GM18861 (cell line): ENCODE measurements around the gene INTS3.

ENCODE experiments used
- ATAC-seq: cut with Tn5 transposase; IDR thresholded peaks from one replicate; pipeline ENCODE4 v1.9.1; 2021; ENCODE audit not compliant: unreplicated experiment

INTS3 gene

DNA sequence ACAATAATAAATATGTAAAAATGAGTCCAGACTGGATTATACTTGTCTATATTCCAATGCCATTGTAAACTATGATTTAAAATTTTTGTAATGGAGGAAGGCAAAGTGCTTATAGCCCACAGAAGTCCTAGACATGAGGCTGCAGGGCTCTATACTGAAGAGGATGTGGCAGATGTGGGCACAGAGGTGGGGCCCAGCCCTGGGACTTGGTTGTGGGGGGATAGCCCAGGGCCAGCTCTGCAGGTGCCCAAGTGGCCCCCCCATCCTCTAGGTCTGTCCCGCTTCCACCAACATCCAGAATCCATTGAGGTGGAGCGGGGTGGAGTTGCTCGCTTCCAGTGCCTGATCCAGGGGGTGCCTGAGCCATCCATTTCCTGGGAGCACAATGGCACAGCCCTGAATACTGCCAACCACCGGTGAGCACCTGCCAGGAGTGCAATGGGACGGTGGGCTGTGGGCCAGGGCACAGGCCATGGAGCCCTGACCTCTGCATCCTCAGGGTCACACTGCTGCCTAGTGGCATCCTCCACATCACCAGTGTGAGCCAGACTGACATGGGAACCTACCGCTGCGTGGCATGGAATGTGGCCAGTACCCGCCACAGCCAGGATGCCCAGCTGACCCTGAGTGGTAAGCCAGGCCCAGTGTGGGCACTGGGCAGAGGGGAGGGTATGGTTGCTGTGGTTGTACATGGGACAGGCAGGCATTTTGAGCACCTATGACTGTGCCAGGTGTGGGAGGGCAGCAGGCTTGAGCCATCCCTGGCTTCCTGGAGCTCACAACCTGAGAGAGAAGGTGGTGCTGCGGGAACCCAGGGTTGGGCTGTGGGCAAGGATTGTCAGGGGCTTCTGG is 68.3 kb downstream of the INTS3 start:
- no peak for ATAC-seq

DNA sequence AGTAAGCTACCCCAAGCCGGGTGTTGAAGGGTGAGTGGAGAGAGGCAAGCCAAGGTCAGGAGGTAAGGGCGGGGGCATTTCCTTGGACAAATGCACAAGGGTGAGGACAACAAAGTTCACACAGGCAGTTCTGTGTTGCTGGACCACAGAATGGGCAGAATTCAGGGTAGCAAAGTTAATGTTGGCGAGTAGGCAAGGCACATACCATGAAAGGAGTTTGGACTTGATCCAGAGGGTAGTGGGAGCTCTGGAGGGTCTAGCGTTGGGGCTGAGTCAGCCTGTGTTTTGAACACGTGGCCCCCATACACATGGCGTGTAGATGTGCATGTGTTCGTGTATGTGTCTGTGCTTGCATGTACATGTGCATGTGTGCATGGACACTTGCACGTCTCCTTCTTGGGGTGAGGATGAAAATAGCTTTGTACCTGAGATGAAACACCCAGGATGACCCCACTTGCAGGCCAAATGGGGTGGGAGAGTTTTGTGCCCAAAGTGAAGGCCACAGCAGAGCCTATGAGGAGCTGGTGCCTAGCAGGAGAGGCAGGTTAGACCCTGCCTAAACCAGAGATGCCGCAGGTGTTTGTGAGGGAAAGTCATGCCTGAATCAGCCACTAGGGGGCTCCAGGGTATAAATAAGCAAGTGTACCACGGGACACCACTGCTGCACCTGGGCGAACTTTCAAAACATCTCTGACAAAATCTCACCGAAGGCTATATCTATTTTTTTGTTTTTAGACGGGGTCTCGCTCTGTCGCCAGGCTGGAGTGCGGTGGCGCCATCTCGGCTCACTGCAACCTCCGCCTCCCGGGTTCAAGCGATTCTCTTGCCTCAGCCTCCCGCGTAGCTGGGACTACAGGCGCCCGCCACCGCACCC is 69.2 kb downstream of the INTS3 start:
- no peak for ATAC-seq

DNA sequence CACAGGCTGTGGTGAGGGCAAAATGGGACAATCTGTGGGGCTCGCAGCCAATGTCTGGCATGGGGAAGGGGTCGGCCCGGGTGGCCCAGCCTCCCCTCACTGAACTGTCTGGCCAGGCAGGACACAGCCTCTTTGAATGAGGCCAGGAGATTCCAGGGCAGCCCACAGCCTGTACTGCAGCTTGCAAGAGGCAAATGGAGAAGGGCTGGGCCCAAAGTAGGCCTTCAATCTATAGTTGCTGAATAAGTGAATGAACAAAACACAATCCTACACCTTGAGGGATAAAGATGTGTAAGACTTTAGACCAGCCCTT is 70.6 kb downstream of the INTS3 start:
- ATAC-seq: no peak

DNA sequence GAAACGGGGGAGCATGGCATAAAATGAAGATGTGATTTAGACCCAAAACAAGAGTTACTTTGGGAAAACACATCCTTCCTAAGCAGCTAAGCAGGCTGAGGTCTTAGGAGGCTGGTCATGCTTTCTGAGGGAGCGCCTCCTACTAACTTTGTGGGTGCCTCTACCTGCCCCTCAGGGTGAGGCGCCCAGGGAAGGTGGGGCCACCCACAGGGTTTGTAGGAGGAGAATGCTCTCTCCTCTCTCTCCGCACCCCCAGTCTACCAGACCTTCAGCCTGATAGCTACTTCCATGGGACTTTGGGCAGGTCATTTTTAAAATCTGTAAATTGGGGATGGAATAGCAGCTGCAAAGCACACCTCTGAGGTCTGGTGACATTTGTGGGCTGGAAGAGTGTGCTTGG is 71.2 kb downstream of the INTS3 start:
- no peak for ATAC-seq

DNA sequence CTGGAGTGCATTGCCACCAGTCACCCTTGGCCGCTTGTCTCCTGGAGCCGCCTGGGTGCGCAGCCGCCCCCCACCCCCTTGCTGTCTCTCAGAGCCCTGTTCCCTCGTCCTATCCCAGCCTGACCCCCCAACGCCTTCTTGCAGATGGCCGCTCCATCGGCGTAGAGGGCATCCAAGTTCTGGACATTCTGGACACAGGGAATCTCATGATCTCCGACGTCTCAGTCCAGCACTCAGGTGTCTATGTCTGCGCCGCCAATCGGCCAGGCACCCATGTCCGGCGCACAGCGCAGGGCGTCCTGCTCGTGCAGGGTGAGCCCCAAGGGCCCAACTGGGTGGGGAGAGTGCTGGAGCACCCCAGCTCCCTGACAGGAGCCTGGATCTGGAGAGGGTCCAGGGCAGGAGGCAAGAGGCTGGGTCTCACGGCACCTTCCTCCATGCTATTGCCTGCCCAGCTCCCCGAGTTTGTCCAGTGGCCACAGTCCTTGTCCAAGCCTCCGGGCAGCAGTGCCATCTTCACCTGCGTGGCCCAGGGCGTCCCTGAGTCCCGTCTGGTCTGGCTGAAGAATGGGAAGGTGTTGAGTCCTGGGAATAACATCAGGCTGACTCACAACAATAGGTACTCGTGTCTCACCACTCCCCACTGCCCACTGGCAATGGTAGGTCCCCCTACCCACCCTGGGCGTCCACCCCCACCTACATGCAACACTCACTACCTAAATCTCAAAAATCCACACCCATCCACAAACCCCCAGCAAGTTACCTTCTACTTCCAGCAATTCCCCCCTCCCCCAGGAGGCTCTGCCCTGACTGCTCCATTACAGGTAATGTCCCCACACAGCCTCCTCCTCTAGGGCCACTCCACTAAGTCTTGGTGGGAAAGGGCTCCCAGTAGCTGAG is 72.0 kb downstream of the INTS3 start:
- no peak for ATAC-seq

DNA sequence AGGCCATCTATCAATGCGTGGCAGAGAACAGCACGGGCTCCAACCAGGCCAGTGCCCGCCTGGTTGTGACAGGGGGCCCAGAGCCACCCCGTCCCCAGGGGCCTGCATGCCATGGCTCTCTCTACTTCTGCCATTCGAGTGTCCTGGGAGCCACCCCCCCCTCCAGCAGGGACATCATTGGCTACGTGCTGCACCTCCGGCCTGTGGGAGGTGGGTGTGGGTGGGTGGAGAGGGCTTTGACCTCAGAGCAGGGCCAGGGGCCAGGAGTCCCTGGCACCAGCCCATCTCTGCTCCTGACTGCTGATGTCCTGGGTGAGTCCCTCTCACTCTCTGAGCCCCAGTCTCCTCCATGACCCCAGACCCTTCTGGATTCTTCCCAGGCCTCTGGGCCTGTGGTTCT is 72.7 kb downstream of the INTS3 start:
- ATAC-seq: no peak

DNA sequence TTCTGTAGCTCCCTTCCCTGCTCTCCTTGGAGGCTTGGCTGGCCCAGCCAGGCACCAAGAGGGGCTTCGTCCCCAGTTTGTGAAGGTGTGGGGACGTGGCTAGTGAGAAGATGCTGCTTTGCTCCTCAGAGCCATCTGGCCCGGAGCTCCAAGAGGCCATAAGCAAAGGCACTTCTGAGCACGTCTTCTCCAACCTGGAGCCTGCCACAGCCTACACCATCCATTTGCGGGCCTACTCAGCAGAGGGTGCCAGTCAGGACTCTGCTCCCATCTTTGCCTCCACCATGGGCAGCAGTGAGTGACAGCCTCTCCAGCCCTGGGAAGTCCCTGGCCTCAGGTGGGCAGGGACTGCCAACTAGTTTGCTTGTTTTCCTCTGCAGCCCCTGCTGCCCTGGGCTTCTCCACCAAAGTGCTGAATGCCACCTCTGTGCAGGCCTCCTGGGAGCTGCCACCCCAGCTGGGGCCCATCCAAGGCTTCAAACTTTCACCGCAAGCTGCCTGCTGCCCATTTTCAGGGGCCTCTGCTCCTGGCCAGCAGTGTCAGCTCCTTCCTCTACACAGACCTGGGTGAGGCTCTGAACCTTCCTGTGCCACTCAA is 73.3 kb downstream of the INTS3 start:
- no peak for ATAC-seq

DNA sequence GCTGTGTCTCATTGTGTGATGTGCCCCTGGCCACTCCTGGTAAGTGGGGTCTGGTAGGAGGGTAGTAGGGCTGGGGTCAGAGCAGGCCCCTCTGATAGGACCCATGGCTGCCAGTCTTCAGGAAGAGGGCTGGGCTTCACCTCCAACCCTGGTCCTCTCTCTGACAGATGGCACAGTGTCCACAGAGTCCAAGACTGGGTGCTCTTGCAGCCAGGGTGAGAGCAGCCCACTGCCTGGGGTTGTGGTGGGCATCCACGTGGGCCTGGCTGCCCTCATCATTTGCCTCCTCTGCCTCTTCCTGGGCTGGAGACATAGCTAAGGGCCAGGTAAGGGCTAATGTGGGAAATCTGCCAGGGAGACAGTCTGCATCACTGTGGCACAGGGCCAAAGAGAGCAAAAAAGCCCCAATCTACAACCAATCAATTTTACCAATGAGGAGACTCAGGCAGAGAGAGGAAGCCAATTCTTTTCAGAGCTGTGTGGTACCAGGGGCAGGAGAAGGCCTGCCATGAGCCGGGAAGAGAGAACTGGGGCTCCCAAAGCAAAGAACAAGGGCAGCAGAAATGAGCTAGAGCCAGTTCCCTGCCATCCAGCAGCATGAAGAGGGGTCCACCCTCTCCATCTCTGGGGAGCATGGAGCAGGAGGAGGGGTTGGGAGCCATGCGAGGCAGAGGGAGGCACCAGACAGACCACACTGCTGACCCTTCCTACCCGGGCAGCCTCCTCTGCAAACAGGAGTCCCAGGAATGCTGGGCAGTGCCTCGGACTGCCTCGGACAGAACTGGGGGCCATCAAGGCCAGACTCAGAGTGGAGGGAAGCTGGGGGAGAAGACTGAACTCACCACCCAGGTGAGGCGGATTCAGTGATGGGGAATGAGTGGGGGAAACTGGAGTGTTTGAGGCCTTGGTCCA is 74.2 kb downstream of the INTS3 start:
- ATAC-seq: no peak

DNA sequence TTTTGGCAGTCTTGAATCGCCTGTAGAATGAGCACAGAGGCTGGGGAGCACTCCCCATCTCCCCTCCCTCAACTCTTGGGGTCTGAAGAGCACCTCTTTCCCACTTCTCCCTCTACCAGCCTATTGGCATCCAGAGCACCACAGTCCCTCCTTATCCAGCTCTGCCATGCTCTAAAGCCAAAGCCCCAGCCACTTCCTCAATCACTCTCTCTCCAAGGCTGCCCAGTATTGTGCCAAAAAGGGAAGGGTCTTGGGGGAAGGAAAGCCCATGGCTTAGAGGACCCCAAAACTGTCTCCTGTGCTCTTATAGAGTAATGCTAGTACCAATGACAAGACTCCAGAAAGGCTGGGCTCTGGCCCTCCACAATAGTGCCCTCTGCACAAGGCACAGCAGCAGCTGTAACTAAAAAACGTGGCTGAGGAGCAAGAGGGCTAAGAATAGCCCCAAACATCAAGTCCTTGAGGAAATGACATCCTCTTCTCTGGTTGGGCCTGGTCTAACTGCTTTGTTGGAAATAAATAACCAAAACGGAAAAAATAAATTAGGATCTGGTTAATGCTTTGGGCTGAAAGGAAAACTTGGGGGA is 75.7 kb downstream of the INTS3 start:
- ATAC-seq: no peak

DNA sequence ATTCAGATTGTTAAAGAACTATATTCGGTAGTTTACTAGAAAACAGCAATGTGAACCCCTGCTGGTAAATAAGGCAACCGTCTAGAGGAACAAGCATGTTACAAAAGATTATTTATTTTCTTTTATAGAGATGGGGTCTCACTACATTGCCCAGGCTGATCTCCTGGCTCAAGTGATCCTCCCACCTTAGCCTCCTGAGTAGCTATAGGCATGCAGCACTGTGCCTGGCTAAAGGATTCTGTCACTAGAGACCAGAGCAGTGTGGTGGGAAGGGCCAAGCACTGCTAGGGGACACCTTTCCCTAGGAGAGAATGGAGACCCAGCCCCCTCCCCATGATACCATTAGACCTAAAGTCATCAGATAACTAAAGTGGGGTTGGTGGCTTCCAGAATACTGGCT is 76.3 kb downstream of the INTS3 start:
- ATAC-seq: no peak

DNA sequence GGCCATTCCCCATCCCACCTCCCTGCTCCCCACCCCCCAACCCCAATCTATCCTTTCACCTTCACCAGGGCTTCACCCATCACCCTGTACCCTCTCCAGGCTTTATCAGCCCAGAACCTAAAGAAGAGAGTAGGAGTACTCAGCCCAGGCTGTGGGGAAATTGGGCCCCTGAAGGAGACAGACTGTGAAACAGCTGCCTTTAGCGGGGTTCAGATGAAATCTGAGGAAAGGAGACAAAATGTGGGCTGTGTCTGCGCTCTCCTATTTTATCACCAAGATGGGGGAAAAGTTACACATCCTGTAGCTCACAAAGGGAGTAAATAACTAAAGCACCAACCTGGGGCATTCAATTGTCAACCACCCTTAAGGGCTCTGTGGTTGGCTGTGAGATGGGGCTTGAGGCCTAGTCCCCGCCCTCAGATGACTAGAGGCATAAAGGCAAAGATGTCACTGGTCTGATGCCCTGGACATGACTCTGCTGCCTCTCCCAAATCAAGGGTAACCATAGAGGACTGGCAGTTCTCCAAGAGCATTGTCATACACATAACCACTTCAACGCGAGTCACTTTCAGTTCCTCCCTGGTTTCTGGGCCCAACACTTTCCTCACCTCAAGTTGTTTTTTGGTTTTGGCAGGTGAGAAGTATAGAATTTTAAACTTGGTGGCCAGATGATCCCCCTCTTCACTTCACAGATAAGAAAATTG is 77.3 kb downstream of the INTS3 start:
- ATAC-seq: peak; percentile 83

DNA sequence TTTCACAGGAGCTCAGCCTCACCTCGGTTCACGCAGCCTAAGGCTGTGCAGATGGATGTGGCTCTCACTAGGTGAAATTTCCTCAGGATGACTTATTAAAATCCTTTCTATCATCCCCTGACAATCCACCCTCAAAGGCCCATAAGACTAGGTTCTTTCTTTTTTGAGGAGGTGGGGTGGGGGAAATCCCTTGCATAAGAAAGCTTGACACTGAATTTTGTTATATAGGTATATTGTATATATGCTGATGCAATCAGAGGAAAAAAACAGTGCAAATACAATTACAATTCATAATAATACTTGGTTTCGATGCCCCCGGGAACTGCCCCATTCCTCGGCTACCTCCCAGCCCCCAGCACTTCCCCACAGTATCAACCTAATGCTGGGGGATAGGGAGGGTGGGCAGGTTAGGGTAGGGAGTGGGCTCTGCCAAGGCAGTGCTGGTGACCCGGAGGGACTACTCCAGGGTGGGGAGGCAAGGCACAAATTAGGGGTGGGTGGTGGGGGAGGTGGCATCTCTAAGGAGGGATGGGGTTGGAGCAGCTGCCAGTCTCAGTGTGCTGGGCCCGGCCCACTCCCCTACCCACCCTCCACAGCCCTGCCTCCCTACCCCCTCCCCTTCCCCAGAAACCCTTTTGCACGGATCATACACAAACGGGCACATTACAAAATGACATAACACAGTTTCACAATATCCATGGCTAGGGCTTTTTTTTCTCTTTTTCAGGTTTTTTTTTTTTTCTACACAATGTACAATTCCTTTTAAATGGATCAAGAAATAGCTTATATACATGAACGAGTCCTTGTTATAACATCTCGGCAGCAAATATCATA is 78.3 kb downstream of the INTS3 start:
- no peak for ATAC-seq

DNA sequence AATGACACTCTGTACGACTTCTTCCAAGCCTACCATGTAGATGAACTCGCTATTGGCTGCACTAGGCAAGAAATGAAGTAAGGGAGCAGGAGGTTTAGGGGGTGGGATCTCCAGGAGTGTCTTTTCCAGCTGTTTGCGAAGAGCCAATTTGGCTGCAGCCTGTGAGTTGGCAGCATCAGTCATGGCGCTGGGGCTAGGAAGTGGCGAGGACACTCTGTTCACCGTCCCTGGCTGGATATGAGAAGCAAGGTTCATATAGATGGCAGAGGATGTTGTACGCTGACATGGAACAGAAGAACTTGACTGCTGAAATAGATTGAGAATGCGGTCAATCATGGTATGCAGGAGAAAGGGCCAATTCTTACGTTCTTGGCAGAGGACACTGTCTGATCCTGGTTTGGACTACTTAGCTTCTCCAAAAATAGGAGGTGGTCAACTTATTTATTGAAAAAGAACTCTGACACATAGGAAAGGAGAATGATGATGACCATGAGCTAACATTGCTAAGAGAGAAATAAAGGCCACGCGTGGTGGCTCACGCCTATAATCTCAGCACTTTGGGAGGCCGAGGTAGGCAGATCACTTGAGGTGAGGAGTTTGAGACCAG is 88.5 kb downstream of the INTS3 start:
- no peak for ATAC-seq

DNA sequence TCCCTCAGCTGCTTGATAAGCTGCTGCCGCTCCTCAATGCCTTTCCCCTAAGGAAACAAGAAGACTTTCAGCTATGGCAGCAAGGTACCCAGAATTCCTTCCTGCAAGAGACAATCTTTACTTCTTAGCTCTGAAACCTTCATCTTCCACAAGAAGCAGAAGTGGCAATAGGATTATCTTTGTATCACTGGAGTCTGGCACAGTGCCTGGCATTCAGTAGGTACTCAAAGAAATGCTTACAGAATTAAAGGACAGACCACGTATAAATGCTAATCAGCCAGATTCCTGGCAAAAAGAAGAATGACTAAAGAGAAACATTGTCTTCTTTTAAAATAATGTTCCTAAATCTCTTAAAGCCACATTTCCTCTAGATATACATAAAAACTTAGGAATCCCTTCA is 91.0 kb downstream of the INTS3 start:
- no peak for ATAC-seq
